RPMI8226 (cell line): Measurements from ENCODE around the gene CREBRF.
"Not testable (repeated sequence)": the region's sequence is repeated elsewhere in the genome, so short reads cannot be mapped to it uniquely, and the experiment has no call there.

Experiments used
- DNase-seq: peaks from one replicate; pipeline ENCODE4 v3.0.0-alpha.2; 2015

Gene CREBRF

GRCh38 chr5:173035904-173036707, 20.0 kb upstream of the CREBRF start:
- DNase-seq = peak; percentile 47

DNA sequence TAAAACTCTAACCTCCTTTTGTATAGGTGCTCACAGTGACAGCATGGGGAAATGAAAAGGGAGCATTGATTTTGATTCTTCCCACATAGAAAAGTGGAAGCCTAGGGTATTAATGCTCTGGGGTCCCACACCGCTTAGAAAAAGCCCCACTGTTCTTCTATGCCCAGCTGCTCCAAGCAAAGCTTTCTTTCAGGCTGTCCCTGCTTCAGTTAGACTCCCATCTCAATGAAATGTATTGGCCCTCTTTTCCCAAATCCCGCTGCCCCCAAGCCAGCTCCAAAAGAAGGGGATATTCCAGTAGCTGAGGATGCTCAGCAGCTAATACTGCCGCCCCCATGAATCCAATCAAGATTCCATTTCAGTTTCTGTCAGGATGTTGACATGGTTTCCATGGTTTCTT, 17.0 kb upstream of the CREBRF start:
- DNase-seq = no peak

GRCh38 chr5:173039964-173040363, 16.2 kb upstream of the CREBRF start:
- DNase-seq = no peak

DNA sequence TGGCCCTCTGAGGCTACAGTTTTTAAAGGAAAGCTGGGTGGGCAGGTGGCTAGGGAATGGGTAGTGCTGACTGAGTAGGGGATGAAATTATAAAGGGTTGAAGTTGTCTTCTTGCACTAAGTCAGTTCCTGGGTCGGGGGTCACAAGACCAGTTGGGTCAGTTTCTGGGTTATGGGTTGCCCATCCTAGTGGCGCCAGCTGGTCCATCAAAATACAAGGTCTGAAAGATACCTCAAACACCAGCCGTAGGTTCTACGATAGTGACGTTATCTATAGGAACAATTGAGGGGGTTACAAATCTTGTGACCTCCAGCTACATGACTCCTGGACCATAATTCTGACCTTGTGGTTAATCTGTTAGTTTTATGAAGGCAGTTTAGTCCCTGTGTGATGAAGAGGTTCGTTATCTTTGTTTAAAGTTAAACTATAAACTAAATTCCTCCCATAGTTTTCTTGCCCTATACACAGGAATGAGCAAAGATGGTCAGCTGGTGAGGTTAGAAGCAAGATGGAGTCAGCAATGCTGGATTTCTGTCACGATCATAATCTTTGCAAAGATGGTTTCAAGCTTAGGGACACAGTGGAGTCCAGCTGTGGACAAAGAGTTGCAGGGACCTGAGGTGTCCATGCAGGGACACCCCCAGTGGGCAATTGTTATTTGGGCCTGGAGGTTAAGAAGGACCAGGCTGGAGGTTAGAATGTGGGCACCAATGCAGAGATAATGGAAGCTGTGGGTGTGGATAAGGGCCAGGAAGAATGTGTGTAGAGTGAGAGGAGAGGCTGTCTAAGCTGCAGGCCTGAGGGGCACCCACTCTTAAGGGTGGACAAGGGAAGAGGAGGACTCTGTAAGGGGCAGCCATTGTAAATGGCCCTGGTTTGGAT, 14.0 kb upstream of the CREBRF start:
- no peak for DNase-seq

DNA sequence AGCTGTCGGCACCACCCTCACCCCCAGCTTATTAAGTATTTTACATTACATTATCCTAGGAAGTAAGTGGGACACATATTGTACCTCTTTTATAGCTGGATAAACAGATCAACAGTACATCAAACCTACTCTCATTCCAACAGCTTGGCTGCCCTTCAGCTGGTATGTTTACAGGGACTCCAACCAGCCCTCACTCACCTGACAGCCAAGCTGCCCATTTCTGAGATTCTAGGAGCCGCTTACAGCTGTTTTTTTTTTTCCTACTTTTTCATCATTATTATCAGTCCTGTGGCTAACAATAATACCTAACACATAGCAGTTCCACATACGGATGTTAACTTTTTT, 13.4 kb upstream of the CREBRF start:
- DNase-seq = no peak

DNA sequence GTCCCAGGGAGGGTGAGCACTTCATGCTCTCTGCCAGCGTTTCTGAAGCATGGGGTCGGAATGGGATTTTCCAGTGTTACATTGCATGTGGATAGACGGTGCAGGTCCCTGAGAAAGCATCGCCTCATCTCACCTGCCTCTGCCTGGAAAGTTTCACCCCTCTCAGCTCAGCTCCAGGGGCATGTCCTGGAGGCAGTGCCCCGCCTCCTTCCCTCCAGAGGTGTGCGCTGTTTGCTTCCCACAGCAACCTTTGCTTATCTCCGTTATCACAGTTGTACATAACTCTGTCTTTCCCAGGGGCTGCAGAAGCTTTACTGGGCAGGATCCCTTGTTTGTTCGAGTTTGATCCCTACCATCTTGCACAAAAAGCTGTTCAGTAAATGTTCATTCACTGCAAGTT, 10.7 kb upstream of the CREBRF start:
- DNase-seq = no peak

DNA sequence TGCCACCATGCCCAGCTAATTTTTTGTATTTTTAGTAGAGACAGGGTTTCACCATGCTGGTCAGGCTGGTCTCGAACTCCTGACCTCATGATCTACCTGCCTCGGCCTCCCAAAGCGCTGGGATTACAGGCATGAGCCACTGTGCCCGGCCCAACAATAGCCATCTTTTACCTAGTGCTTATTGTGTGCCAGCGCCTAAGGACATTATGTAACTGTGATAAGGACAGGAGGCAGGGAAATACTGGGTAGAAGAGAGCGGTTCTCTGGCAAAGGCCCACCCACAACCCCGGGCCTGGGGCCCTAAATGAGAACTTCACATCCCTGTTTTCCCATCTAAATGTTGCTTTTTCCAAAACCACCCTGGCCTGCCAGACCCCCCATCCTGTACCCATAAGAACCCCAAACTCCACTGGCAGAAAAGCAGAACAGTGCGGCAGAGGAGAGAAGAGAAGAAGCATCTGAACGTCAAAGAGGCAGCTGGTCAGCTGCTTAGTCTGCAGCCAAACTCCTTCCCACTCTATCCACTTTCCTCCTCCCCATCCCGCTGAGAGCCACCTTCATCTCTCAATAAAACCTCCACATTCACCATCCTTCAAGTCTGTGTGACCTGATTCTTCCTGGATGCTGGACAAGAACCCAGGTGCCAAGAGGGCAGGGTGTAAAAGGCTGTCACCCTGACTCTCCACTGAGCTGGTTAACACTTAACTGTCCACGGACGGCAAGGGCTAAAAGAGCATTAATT, 8.9 kb upstream of the CREBRF start:
- DNase-seq = not testable (repeated sequence)

GRCh38 chr5:173047838-173048105, 8.4 kb upstream of the CREBRF start:
- DNase-seq = no peak

DNA sequence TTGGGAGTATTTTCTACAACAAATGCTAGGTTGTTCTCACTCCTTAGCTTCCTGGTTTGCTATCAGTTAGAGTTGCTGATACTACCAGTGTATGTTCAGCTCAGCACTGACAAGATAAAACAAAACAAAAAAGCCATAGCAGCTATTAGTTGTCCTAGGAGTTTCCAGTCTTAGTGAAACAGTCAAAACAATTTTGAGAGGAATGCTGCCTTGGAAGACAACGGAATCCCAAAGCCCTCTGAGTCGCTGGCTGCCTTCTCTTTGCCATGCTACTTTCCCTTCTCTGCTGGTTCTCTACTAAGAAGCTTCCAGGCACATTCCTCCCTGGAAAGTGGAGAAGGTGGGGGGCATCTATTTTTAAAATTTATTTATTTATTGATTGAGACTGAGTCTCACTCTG, 5.4 kb upstream of the CREBRF start:
- no peak for DNase-seq

DNA sequence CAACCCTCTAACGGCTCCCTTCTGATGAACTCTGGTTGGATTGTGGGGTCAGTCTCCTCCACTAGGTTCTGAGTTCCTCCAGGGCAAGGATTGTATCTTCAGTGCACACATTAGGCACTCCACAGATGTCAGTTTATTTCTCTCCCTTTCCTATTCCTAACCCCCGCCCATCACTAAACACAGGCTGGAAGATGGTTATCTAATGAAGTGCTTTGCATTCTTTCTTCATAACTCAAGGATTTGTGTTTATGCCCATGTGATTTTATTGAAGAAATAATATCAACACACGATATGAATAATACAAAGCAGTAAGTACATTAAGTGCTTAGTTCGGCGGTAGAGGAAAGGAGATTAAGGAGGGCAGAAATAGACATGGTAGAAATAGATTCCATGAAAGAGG, 4.4 kb upstream of the CREBRF start:
- DNase-seq = no peak

DNA sequence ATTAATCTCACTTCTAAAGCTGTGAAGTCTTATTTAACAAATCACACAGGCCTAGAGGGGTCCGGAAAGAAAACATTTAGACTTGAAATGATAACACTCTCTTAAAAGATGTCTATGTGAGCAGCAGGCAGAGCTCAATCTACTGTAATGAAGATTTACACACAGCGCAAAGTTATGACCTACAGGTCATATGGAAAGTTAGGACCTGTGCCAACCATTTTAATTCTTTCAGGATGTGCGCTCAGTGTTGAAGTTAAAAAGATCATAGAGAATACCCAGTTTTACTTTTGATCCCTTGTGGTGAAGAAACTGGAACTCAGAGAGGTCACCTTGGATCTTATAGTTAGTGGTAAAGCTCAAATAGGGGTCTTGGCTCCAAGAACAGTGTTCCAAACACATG, 3.1 kb upstream of the CREBRF start:
- no peak for DNase-seq

DNA sequence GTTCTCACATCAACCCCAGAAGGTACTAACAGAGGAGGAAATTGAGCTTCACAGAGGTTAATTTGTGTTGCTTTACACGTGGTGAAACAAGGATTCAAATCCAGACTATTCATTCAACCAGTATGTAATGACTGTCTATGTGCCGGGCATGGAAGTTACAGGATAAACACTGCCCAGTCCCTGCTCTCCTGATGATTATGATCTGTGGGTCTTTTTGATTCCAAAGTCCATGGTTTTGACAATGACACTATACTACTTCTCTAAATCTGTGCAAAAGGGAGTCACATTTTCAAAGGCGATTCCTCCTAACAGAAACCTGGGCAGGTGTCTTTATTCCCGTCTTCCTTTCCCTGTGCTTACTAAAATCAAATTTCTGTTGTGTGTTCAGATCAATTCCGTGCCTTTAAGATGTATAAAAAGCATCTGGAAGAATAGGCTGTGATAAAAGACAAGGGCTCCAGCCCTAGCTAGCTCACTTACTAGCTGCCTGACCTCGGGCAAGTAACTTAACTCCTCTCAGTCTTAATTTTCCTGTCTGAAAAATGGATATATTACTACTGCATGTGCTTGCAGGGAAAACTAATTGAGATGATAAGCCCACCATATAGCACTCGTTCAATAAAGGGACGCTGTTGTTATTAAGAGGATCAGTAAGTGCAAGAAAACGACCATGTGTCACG, 970 bp upstream of the CREBRF start:
- DNase-seq = no peak

- DNase-seq = peak; percentile 7
These were observed 500 bp upstream of the CREBRF start for GRCh38 chr5:173055722-173055982.

- no peak for DNase-seq
These were observed 570 bp downstream of the CREBRF start for GRCh38 chr5:173056783-173057061.

DNA sequence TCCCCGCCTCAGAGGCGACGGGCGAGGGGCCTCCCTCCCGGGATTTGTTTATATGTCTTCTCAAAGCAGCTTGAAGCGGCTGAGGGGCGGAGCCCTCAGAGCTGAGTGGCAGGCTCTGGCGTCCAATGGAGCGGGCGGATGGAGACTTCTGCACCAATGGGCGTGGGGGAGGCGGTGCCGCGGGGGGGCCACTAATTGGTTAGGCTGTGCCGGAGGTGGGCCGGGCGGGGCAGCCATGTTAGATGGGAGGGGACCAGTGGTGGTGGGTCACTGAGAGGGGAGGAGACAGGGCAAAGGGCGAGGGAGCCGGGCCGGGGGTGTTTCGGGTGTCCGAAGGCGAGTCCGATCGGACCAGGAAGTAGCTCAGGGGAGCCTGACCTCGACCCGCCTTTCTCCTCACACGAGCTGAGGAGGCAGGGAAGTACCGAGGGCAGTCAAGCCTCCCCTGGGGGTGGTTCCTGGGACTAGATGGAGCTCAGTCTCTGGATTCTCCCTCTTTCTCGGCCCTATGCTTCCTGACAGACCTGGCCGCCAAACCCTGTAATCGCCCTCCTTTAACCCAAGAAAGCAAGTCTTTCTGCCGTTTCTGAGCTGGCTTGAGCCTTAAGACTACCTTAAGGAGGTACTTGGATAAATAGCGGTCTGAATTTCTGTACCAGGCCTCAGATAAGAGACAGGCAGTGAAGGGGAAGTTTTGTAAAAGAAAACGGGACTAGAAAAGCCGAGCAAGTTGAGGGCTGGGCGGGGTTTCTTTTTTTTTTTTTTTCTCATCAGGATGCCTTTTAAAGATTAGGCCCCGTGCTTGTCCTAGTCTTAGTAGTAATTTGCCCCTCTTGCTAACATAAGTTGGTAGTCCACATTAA, 1.1 kb downstream of the CREBRF start:
- DNase-seq = peak; percentile 98

DNA sequence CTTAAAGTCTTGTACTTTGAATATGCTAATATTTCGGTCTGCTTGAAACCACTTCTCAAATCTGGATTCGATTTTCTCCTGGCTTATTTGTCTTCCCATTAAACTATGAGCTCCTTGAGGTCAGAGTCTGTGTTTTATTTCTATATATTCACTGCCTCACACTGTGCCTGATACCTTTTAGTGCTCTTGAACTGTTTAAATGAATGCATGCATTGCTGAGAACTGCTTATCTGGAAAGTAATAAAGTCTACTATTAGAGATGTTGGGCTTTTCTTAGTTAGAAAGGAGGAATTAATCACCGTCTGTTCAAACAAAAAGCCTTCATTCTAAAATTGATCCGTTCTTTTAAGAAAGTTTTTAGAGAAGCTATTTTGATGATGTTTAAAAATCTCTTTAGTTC, 6.0 kb downstream of the CREBRF start:
- no peak for DNase-seq

DNA sequence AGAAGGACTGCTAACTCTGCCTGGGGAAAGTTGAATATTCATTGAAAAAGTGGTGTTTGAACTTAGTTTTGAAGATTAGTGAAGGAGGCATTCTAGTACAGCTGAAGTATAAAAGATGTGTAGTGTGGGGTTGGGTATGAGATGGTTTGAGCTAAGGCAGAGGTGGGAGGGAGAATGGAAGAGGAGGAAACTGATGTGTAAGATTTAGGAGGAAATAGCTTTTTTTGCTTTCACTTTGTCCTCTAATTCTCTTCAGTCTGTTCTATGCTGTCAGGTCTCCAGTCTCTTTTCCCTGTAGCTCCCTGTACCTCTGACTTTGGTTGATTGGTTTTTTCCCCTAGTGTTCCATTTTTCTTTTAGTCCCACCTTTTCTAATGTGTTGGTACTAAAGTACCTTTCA, 9.0 kb downstream of the CREBRF start:
- DNase-seq = no peak

DNA sequence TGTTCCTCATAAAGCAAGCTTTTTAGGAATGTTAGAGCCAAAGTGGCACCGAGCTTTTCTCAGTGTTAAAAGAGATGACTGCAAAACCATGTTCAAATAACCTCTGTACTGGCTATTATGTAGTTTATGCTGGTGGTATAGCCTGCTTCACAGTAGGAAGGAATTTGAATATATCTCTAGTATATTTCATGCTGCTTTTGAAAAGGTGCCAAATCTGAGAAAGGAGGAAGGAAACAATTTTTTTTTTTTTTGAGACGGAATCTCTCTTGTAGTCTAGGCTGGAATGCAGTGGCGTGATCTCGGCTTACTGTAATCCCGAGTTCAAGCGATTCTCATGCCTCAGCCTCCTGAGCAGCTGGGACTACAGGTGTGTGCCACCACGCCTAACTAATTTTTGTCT, 13.5 kb downstream of the CREBRF start:
- no peak for DNase-seq

- no peak for DNase-seq
These were observed 19.1 kb downstream of the CREBRF start for GRCh38 chr5:173075137-173075843.

DNA sequence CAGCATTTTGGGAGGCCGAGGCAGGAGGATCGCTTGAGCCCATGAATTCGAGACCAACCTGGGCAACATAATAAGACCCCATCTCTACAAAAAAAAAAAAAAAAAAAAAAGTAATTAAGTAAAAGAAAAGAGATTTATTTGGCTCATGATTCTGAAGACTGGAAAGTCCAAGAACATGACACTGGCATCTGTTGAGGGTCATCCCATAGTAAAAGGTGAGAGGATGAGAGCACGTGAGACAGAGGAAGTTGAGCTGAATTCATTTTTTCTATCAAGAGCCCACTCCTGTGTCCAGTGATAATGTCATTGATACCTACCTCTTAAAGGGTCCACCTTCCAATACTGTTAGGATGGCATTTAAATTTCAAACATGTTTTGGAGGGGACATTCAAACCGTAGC, 19.8 kb downstream of the CREBRF start:
- DNase-seq = no peak

DNA sequence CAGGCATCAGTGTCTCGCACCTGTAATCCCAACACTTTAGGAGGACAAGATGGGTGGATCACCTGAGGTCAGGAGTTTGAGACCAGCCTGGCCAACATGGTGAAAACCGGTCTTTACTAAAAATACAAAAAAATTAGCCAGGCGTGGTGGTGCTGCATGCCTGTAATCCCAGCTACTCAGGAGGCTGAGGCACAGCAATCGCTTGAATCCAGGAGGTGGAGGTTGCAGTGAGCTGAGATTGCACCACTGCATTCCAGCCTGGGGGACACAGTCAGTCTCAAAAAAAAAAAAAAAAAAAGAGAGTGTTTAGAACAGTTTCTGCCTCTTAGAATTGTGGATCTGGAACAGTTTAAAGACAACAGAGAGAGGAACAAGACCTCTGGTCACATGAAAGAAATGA, 20.3 kb downstream of the CREBRF start:
- DNase-seq = not testable (repeated sequence)

DNA sequence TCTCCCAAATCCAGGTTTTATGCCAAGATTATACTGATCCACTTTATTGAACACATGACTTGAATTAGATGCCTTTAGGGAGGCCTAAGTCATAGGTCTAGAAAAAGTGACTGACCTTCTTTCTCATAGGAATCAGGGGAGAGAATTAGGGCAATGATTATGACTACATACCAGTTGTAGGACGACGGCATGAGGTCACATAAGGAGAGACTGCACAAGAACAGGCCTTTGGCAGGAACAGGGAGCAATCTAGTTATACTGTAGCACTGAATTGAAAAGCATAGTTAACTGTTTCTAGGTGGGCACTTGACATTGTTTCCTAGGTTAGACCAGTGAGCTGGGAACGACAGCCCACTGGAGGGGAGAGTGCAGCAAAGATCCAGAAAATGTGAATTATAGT, 22.7 kb downstream of the CREBRF start:
- no peak for DNase-seq
